IMR-90 (cell line): ENCODE measurements around the gene LINGO4. TPM values are rescaled to one million over a fixed set of nuclear protein-coding genes. Genes with fewer than 3 reads are reported as not detected.

Experiments
- ATAC-seq: fragments of 200-7000 bp; cut with Tn5 transposase; 2 replicates; pipeline ENCODE4 v1.9.1; 2020; ENCODE audit warnings: low read depth, mild to moderate bottlenecking, moderate library complexity
- BruUV-seq: library from RNA; stranded (reverse); fragments of 400-500 nt; replicated peaks from 2 replicates; lab custom pipeline; 2021; lab: Mats Ljungman, UMichigan
- CTCF ChIA-PET: fragments of 300-600 bp; formaldehyde crosslinking; extraction: SDS; loops from one replicate; lab custom pipeline; 2021; ENCODE audit warnings: antibody characterized with exemption; lab: Yijun Ruan, JAX
- POLR2A ChIA-PET: fragments of 300-600 bp; sonication (Branson Sonifier 250); formaldehyde crosslinking; loops from one replicate; lab custom pipeline; 2022; ENCODE audit warnings: antibody characterized with exemption; ENCODE audit not compliant: unreplicated experiment; lab: Charles Lee
- DNase-seq: peaks from one replicate; pipeline ENCODE4 v3.0.0; 2013
- H2AFZ ChIP-seq: replicated peaks from 2 replicates; pipeline ENCODE3; 2013; ENCODE audit warnings: low read length, mild to moderate bottlenecking; ENCODE audit not compliant: poor library complexity
- H2AK5ac ChIP-seq: 2 replicates; pipeline ENCODE4 v1.6.1; 2013; ENCODE audit warnings: low read depth, low read length, inconsistent platforms
- H2AK9ac ChIP-seq: replicated peaks from 2 replicates; pipeline ENCODE3; 2013; ENCODE audit warnings: mild to moderate bottlenecking, low read depth, low read length, moderate library complexity; ENCODE audit not compliant: poor library complexity
- H2BK120ac ChIP-seq: 2 replicates; pipeline ENCODE4 v1.6.1; 2013; ENCODE audit warnings: low read depth, low read length, inconsistent platforms
- H2BK15ac ChIP-seq: 3 replicates; pipeline ENCODE4 v1.6.1; 2013; ENCODE audit warnings: low read depth, low read length, inconsistent platforms
- H2BK20ac ChIP-seq: 2 replicates; pipeline ENCODE4 v1.6.1; 2013; ENCODE audit warnings: low read depth, mild to moderate bottlenecking, inconsistent platforms, low read length, moderate library complexity
- H2BK5ac ChIP-seq: 2 replicates; pipeline ENCODE4 v1.6.1; 2013; ENCODE audit warnings: mild to moderate bottlenecking, low read depth, low read length, inconsistent platforms; ENCODE audit not compliant: poor library complexity, severe bottlenecking
- H3K14ac ChIP-seq: replicated peaks from 2 replicates; pipeline ENCODE4 v1.6.1; 2013; ENCODE audit warnings: low read depth, low read length, inconsistent platforms
- H3K18ac ChIP-seq: 2 replicates; pipeline ENCODE4 v1.6.1; 2013; ENCODE audit warnings: low read depth, low read length, control low read depth
- H3K23ac ChIP-seq: 2 replicates; pipeline ENCODE4 v1.6.1; 2013; ENCODE audit warnings: low read depth, low read length, inconsistent platforms
- H3K27ac ChIP-seq: 2 replicates; pipeline ENCODE4 v1.5.1; 2013; ENCODE audit warnings: mild to moderate bottlenecking, control low read depth, low read length; ENCODE audit not compliant: insufficient read depth
- H3K27me3 ChIP-seq: 2 replicates; pipeline ENCODE4 v1.6.1; 2013; ENCODE audit warnings: low read length; ENCODE audit not compliant: control insufficient read depth, insufficient read depth
- H3K36me3 ChIP-seq: 2 replicates; pipeline ENCODE4 v1.6.1; 2013; ENCODE audit warnings: low read length, mixed read lengths; ENCODE audit not compliant: control insufficient read depth, insufficient read depth
- H3K4ac ChIP-seq: 2 replicates; pipeline ENCODE4 v1.6.1; 2013; ENCODE audit warnings: low read depth, low read length, inconsistent platforms
- H3K4me1 ChIP-seq: 2 replicates; pipeline ENCODE4 v1.6.1; 2013; ENCODE audit warnings: low read length, mixed read lengths; ENCODE audit not compliant: control insufficient read depth, insufficient read depth
- H3K4me2 ChIP-seq: 2 replicates; pipeline ENCODE4 v1.6.1; 2013; ENCODE audit warnings: low read depth, mild to moderate bottlenecking, control low read depth, low read length, moderate library complexity
- H3K4me3 ChIP-seq: 2 replicates; pipeline ENCODE4 v1.5.1; 2013; ENCODE audit warnings: low read depth, mild to moderate bottlenecking, control low read depth, low read length, moderate library complexity; ENCODE audit not compliant: insufficient read depth
- H3K56ac ChIP-seq: 2 replicates; pipeline ENCODE4 v1.6.1; 2013; ENCODE audit warnings: low read length, inconsistent platforms; ENCODE audit not compliant: insufficient read depth; ENCODE audit errors: extremely low read depth
- H3K79me1 ChIP-seq, 2 experiments: 2 replicates each; pipeline ENCODE4 v1.6.1; 2013; ENCODE audit warnings: low read length in 2 of 2, inconsistent platforms in 1 of 2, low read depth in 1 of 2
- H3K9ac ChIP-seq: 2 replicates; pipeline ENCODE4 v1.6.1; 2013; ENCODE audit warnings: low read depth, low read length, control low read depth
- H3K9me1 ChIP-seq: 2 replicates; pipeline ENCODE4 v1.6.1; 2013; ENCODE audit warnings: low read length, inconsistent platforms; ENCODE audit not compliant: insufficient read depth
- H3K9me3 ChIP-seq: 2 replicates; pipeline ENCODE4 v1.6.1; 2013; ENCODE audit warnings: low read length; ENCODE audit not compliant: control insufficient read depth, insufficient read depth
- H4K20me1 ChIP-seq: 2 replicates; pipeline ENCODE4 v1.6.1; 2013; ENCODE audit warnings: low read length, inconsistent platforms; ENCODE audit not compliant: insufficient read depth
- H4K5ac ChIP-seq: 2 replicates; pipeline ENCODE4 v1.6.1; 2013; ENCODE audit warnings: mild to moderate bottlenecking, low read depth, low read length, control low read depth
- H4K8ac ChIP-seq, 2 experiments: 2 replicates each; pipeline ENCODE4 v1.6.1; 2013; ENCODE audit warnings: low read depth in 2 of 2, low read length in 2 of 2, control low read depth in 1 of 2, inconsistent platforms in 1 of 2
- H4K91ac ChIP-seq: 2 replicates; pipeline ENCODE4 v1.6.1; 2013; ENCODE audit warnings: low read depth, low read length, inconsistent platforms; ENCODE audit not compliant: insufficient read depth
- CEBPB ChIP-seq: IDR thresholded peaks from 2 replicates; pipeline ENCODE4 v1.6.1; 2012; ENCODE audit warnings: low read depth, low read length, improper control_type of control experiment
- MAFK ChIP-seq: IDR thresholded peaks from 2 replicates; pipeline ENCODE4 v1.6.1; 2012; ENCODE audit warnings: low read depth, low read length, improper control_type of control experiment
- MXI1 ChIP-seq: IDR thresholded peaks from 2 replicates; pipeline ENCODE4 v1.6.1; 2012; ENCODE audit warnings: low read depth, mild to moderate bottlenecking, low read length, moderate library complexity, borderline replicate concordance
- WGBS, 2 experiments: methylation state at CpG; one replicate each; pipeline versions ENCODE4 v1.1.5 to v1.1.7; 2013; ENCODE audit warnings: missing lambda C conversion rate in 2 of 2; ENCODE audit not compliant: insufficient read length in 1 of 2; ENCODE audit errors: extremely low coverage in 2 of 2; 5-methylcytosine and 5-hydroxymethylcytosine counted together
- dilution Hi-C: fragments of 300-500 bp; cut with HindIII; formaldehyde crosslinking; loops from one replicate; pipeline ENCODE4 v1.14.3; 2018; ENCODE audit warnings: low sequenced_read_pairs; ENCODE audit not compliant: unreplicated experiment
- in situ Hi-C: fragments of 300-500 bp; cut with MboI; formaldehyde crosslinking; loops from 3 replicates; pipeline ENCODE4 v1.14.3; 2019; ENCODE audit warnings: low sequenced_read_pairs, inconsistent platforms, mixed read lengths
- intact Hi-C: fragments of 100-400 bp; cut with micrococcal nuclease; formaldehyde crosslinking; loops from 2 replicates; pipeline ENCODE4 v1.10.0; 2022
- polyA plus RNA-seq, 3 experiments: library from polyadenylated mRNA; depleted of rRNA; stranded (reverse); fragments of >200 nt; gene quantifications; 2 replicates each; pipeline ENCODE4 v1.2.3, GENCODE V29; 2012; ENCODE audit warnings: low replicate concordance in 1 of 3
- total RNA-seq: library from RNA; depleted of rRNA; stranded (reverse); fragments of >200 nt; gene quantifications from 2 replicates; pipeline ENCODE4 v1.2.3, GENCODE V29; 2012

The LINGO4 gene
- total and polyA plus RNA-seq, 2 of the 4 experiments (the other 2 are of a cell fraction): not detected

DNA sequence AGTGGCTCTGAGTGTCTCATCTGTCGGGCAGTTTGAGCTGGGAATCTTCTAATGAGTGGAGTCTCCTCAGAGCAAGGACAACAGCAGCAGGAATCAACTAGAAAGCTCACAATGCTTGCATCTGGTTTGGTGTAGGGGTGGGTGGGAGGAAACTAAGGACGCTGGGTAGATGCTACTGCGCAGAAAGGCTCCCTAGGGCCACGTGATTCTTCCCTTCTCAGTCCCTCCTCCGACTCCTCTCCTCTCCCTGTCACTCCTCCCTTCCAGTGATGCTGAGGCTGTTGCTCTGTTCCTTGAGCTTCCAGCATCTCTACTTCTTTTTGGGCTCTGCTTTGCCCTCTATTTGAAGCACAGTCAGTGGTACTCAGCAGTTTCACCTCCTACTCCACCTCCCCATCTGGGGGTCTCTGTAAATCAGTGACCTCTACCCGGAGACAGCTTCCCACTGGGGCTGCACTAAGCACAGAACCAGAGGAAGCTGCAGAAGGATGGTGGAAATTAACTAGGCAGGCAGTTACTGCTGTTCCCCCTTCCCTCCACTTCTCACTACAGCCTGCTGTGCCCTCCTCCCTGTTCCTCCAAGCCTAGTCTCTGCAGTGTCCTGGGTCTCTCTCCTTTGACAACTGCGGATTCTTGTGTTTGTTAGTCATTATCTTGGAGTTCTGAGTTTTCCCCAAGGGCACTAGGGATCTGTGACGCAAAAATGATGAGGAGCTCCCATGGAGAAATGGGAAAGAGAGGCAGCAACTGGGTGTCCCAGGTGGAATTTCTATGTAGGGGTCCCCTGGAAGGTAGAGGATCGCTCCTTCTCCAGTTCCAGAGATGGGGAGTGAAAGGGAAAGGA is 5.8 kb downstream of the LINGO4 start:
- BruUV-seq: no TSS peak
- dilution Hi-C loops (loop anchor here (25.0 kb wide), 1 partner anchor 88 kb away; no protein-coding TSS in a partner anchor), intact Hi-C loops (no loop called here), in situ Hi-C loops (no loop called here)
- Histone ChIP-seq H2BK15ac (no peak overlapping the region), H4K8ac (no peak overlapping the region), H3K23ac (no peak overlapping the region), H2AFZ (no peak overlapping the region), H2AK9ac (no peak overlapping the region), H3K36me3 (no peaks in the 10 kb centered on the region), H4K91ac (no peak overlapping the region), H3K4me2 (no peak overlapping the region), H3K4me3 (no peak overlapping the region), H4K5ac (no peak overlapping the region), H3K9ac (no peak overlapping the region), H3K4ac (no peak overlapping the region), H2AK5ac (no peak overlapping the region), H3K27ac (no peak overlapping the region), H2BK20ac (no peak overlapping the region), H2BK5ac (no peak overlapping the region), H3K56ac (no peak overlapping the region), H3K18ac (no peak overlapping the region), H4K20me1 (no peaks in the 10 kb centered on the region), H3K27me3 (peaks cover 73% of the 10 kb centered on the region), H2BK120ac (no peak overlapping the region), H3K9me1 (no peaks in the 10 kb centered on the region), H3K4me1 (no peaks in the 10 kb centered on the region), H3K79me1 (no peaks in the 10 kb centered on the region), H3K9me3 (no peaks in the 10 kb centered on the region), H3K14ac (no peak overlapping the region)
- no peak for ATAC-seq
- no peak for DNase-seq
- ChIA-PET CTCF (no interaction called here), POLR2A (no interaction called here)
- no CpG with 5 or more reads among the region's 9 CpGs for WGBS, 2 experiments
- TF ChIP-seq MAFK (no peak), MXI1 (no peak), CEBPB (no peak)
